Stimulated activated CD4-positive, alpha-beta T cell treated with anti-CD3 and anti-CD28 coated beads, TNF-alpha, amount 100 ng/mL, for 48 hours (primary cell): Measurements from ENCODE around the gene GMPR.
"Not testable (repeated sequence)": the region's sequence is repeated elsewhere in the genome, so short reads cannot be mapped to it uniquely, and the experiment has no call there.

Experiments
- DNase-seq, 3 donors: peaks; one replicate each; pipeline ENCODE4 v3.0.0-alpha.2; 2020; ENCODE audit warnings: low read depth in 3 of 3

The GMPR gene

GRCh38 chr6:16225062-16225731, 13.2 kb upstream of the GMPR start:
- DNase-seq: not testable (repeated sequence)

- DNase-seq: not testable (repeated sequence)
Measured at GRCh38 chr6:16226117-16227047, 12.0 kb upstream of the GMPR start.

- no peak for DNase-seq
Measured at GRCh38 chr6:16227048-16227562, 11.3 kb upstream of the GMPR start.

- no peak for DNase-seq
Measured at GRCh38 chr6:16227605-16228004, 10.8 kb upstream of the GMPR start.

- DNase-seq: no peak
Measured at GRCh38 chr6:16228043-16228442, 10.3 kb upstream of the GMPR start.

GRCh38 chr6:16228709-16229665, 9.4 kb upstream of the GMPR start:
- no peak for DNase-seq

- no peak for DNase-seq
Measured at GRCh38 chr6:16229700-16230099, 8.7 kb upstream of the GMPR start.

- no peak for DNase-seq
Measured at GRCh38 chr6:16230953-16231352, 7.4 kb upstream of the GMPR start.

GRCh38 chr6:16232086-16232485, 6.3 kb upstream of the GMPR start:
- DNase-seq: no peak

GRCh38 chr6:16236009-16236501, 2.3 kb upstream of the GMPR start:
- DNase-seq: no peak

- DNase-seq: no peak
Measured at GRCh38 chr6:16236631-16237199, 1.7 kb upstream of the GMPR start.

GRCh38 chr6:16237242-16237641, 1.1 kb upstream of the GMPR start:
- no peak for DNase-seq

- DNase-seq: no peak
Measured at GRCh38 chr6:16238963-16239797, 793 bp downstream of the GMPR start.

GRCh38 chr6:16239798-16240123, 1.4 kb downstream of the GMPR start:
- DNase-seq: no peak

- no peak for DNase-seq
Measured at GRCh38 chr6:16240589-16241320, 2.4 kb downstream of the GMPR start.

GRCh38 chr6:16241321-16241689, 2.9 kb downstream of the GMPR start:
- no peak for DNase-seq

- DNase-seq: no peak
Measured at GRCh38 chr6:16243055-16243454, 4.7 kb downstream of the GMPR start.

- DNase-seq: no peak
Measured at GRCh38 chr6:16243664-16244063, 5.3 kb downstream of the GMPR start.

- DNase-seq: no peak
Measured at GRCh38 chr6:16244446-16244845, 6.1 kb downstream of the GMPR start.
